Hepatocyte (in vitro differentiated cells): ENCODE measurements around the gene PTPRC. TPM values are rescaled to one million over a fixed set of nuclear protein-coding genes. Genes with fewer than 3 reads are reported as not detected.

Experiments used
- DNase-seq: peaks from one replicate; pipeline ENCODE4 v3.0.0-alpha.2; 2016; ENCODE audit warnings: low spot score
- H2AFZ ChIP-seq: fragments of 200-600 bp; sonication (generic); 2 replicates; pipeline ENCODE4 v1.6.0; 2016; ENCODE audit warnings: antibody characterized with exemption, mild to moderate bottlenecking
- H3K27ac ChIP-seq: fragments of 200-600 bp; sonication (generic); 2 replicates; pipeline ENCODE4 v1.5.1; 2016; ENCODE audit warnings: mild to moderate bottlenecking
- H3K27me3 ChIP-seq: fragments of 200-600 bp; sonication (generic); 2 replicates; pipeline ENCODE4 v1.6.1; 2016
- H3K36me3 ChIP-seq: fragments of 200-600 bp; sonication (generic); replicated peaks from 2 replicates; pipeline ENCODE4 v1.5.1; 2016; ENCODE audit warnings: low read depth; ENCODE audit not compliant: insufficient read depth
- H3K4me1 ChIP-seq: fragments of 200-600 bp; sonication (generic); 2 replicates; pipeline ENCODE4 v1.5.1; 2016; ENCODE audit warnings: mild to moderate bottlenecking, moderate library complexity; ENCODE audit not compliant: insufficient read depth
- H3K4me2 ChIP-seq: fragments of 200-600 bp; sonication (generic); 2 replicates; pipeline ENCODE4 v1.6.0; 2016
- H3K4me3 ChIP-seq: fragments of 200-600 bp; sonication (generic); 2 replicates; pipeline ENCODE4 v1.5.1; 2016; ENCODE audit warnings: mild to moderate bottlenecking
- H3K79me2 ChIP-seq: fragments of 200-600 bp; sonication (generic); 2 replicates; pipeline ENCODE4 v1.6.0; 2017; ENCODE audit warnings: mild to moderate bottlenecking
- H3K9me2 ChIP-seq: fragments of 200-600 bp; sonication (generic); replicated peaks from 2 replicates; pipeline ENCODE4 v1.6.0; 2017; ENCODE audit warnings: mild to moderate bottlenecking; ENCODE audit not compliant: insufficient read depth
- H3K9me3 ChIP-seq: fragments of 200-600 bp; sonication (generic); 2 replicates; pipeline ENCODE4 v1.5.1; 2016; ENCODE audit warnings: low read depth, mild to moderate bottlenecking
- H4K20me1 ChIP-seq: fragments of 200-600 bp; sonication (generic); 2 replicates; pipeline ENCODE4 v1.6.0; 2016; ENCODE audit warnings: mild to moderate bottlenecking; ENCODE audit not compliant: insufficient read depth, poor library complexity, severe bottlenecking
- CTCF ChIP-seq: fragments of 200-600 bp; sonication (generic); IDR thresholded peaks from 2 replicates; pipeline ENCODE4 v1.5.1; 2016; ENCODE audit warnings: antibody characterized with exemption, mild to moderate bottlenecking; ENCODE audit not compliant: poor library complexity
- EZH2 ChIP-seq: fragments of 200-600 bp; sonication (generic); IDR thresholded peaks from 2 replicates; pipeline ENCODE4 v1.6.1; 2016; ENCODE audit warnings: antibody characterized with exemption, mild to moderate bottlenecking, borderline replicate concordance
- EZH2phosphoT487 ChIP-seq: fragments of 200-600 bp; sonication (generic); IDR thresholded peaks from one replicate; pipeline ENCODE4 v1.6.1; 2018; ENCODE audit warnings: antibody characterized with exemption, mild to moderate bottlenecking, low read depth, moderate library complexity; ENCODE audit not compliant: unreplicated experiment, severe bottlenecking
- WGBS: methylation state at CpG from one replicate; pipeline ENCODE4 v1.1.6; 2016; ENCODE audit warnings: low lambda C conversion rate; ENCODE audit errors: missing lambda C conversion rate; 5-methylcytosine and 5-hydroxymethylcytosine counted together
- polyA plus RNA-seq: library from polyadenylated mRNA; unstranded; fragments of >200 nt; fragmentation: Nextera tagmentation; extraction: Ambion mirVana; gene quantifications from 2 replicates; pipeline ENCODE4 v1.2.1, GENCODE V29; 2016
- total RNA-seq: library from RNA; depleted of rRNA; stranded (reverse); fragments of >200 nt; gene quantifications from 2 replicates; pipeline ENCODE4 v1.2.3, GENCODE V29; 2014

PTPRC gene
- total and polyA plus RNA-seq, 2 experiments from 2014 or later, result 0.87 TPM; not detected in 1

DNA sequence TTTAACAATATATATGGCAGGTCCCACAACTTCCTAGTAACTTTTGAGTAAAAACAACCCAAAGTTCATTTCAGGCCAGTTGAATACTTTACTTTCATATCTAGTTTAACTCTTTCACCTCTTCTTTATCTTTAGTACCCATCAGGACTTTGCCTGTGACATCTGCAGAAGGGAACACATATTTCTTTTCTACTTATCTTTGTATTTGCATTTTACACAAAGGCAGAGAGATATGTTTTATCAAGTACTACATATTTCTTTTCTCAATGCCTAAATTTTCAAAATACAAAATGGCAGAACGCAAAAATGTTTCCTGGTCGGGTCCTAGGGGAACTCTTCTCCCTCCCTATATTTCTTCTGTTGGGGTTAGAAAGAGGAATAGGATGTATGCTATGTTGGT, 6.8 kb upstream of the PTPRC start:
- TF ChIP-seq EZH2, result no peak
- no peak for TF ChIP-seq CTCF
- no peak for TF ChIP-seq EZH2phosphoT487
- H3K27me3 ChIP-seq, result no peaks in the 10 kb centered on the region
- no peaks in the 10 kb centered on the region for H3K9me2 ChIP-seq
- no peak overlapping the region for H3K4me2 ChIP-seq
- WGBS, result 89% methylated on average over 2 of the region's 2 CpGs
- no peak overlapping the region for H3K27ac ChIP-seq
- H3K36me3 ChIP-seq, result no peaks in the 10 kb centered on the region
- H3K4me3 ChIP-seq, result no peak overlapping the region
- no peaks in the 10 kb centered on the region for H3K79me2 ChIP-seq
- H3K9me3 ChIP-seq, result no peaks in the 10 kb centered on the region
- H4K20me1 ChIP-seq, result no peaks in the 10 kb centered on the region
- no peaks in the 10 kb centered on the region for H3K4me1 ChIP-seq
- H2AFZ ChIP-seq, result no peak overlapping the region
- no peak for DNase-seq

DNA sequence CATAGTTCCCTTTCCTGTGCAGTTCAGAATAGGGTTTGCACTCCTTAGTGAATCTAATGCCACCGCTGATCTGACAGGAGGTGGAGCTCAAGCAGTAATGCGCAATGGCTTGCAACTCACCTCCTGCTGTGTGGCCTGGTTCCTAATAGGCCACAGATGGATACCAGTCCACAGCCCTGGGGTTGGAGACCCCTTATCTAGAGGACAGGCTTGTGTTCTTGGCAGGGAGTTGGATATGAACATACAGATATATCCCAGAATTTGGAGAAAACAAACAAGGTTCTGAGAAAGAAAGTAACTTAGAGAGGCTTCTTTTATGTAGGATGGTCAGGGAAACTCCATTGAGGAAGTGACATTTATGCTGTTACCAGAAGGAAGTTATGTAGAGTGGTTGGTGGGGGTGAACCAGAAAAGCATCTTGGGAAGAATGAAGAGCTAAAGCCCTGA, 5.1 kb upstream of the PTPRC start:
- no peak for DNase-seq
- no peaks in the 10 kb centered on the region for H3K27me3 ChIP-seq
- no peak overlapping the region for H2AFZ ChIP-seq
- H3K79me2 ChIP-seq, result no peaks in the 10 kb centered on the region
- no peak overlapping the region for H3K4me3 ChIP-seq
- H3K9me2 ChIP-seq, result no peaks in the 10 kb centered on the region
- 98% methylated on average over 2 of the region's 2 CpGs for WGBS
- no peak overlapping the region for H3K4me2 ChIP-seq
- no peaks in the 10 kb centered on the region for H3K9me3 ChIP-seq
- TF ChIP-seq EZH2phosphoT487, result no peak
- TF ChIP-seq CTCF, result no peak
- no peak for TF ChIP-seq EZH2
- no peaks in the 10 kb centered on the region for H3K36me3 ChIP-seq
- H4K20me1 ChIP-seq, result no peaks in the 10 kb centered on the region
- H3K4me1 ChIP-seq, result no peaks in the 10 kb centered on the region
- H3K27ac ChIP-seq, result no peak overlapping the region

DNA sequence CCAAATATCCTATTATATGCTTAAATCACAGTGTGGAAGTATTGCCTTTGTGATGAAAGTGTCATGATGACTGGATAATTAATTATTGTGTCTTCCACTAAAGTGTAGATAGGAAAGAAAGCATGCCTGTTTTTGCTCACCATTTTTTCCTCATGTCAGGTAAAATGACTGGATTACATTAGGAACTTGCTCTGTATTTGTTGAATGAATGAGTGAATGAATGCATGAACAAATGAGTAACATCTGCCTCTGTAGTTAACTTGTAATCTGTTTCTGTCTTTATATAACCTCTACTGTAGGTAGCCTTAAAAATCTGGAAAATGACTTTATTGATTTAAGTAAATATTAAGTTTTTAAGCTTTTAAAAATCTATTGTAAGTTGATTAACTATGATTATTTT, 2.9 kb upstream of the PTPRC start:
- TF ChIP-seq CTCF (no peak), EZH2phosphoT487 (no peak), EZH2 (no peak)
- Histone ChIP-seq H3K36me3 (no peaks in the 10 kb centered on the region), H3K9me3 (no peaks in the 10 kb centered on the region), H2AFZ (no peak overlapping the region), H3K4me1 (no peaks in the 10 kb centered on the region), H4K20me1 (no peaks in the 10 kb centered on the region), H3K4me2 (no peak overlapping the region), H3K27me3 (no peaks in the 10 kb centered on the region), H3K79me2 (no peaks in the 10 kb centered on the region), H3K27ac (no peak overlapping the region), H3K4me3 (no peak overlapping the region), H3K9me2 (no peaks in the 10 kb centered on the region)
- DNase-seq, result no peak

GRCh38 chr1:198636391-198636790, 2.4 kb upstream of the PTPRC start:
- Histone ChIP-seq H3K27ac (no peak overlapping the region), H3K27me3 (no peaks in the 10 kb centered on the region), H3K4me3 (no peak overlapping the region), H3K4me1 (no peaks in the 10 kb centered on the region), H3K9me2 (no peaks in the 10 kb centered on the region), H3K4me2 (no peak overlapping the region), H3K9me3 (no peaks in the 10 kb centered on the region), H3K79me2 (no peaks in the 10 kb centered on the region), H3K36me3 (no peaks in the 10 kb centered on the region), H4K20me1 (no peaks in the 10 kb centered on the region), H2AFZ (no peak overlapping the region)
- no peak for DNase-seq
- TF ChIP-seq EZH2 (no peak), CTCF (no peak), EZH2phosphoT487 (no peak)
- WGBS, result 92% methylated on average over 2 of the region's 2 CpGs
